ENCODE results near the gene SELENOW.

Gene SELENOW

GRCh38 chr19:47820410-47820809 is 41.9 kb downstream of the SELENOW start:
- in situ Hi-C loops (cut with MboI; ENCODE audit: low sequenced_read_pairs), result no loop called here

GRCh38 chr19:47821460-47822020 is 43.0 kb downstream of the SELENOW start, which contains the start of gene CRX:
Gene CRX (plus strand): TSS chr19:47821937. CDS start chr19:47834444, 12,507 bp downstream.
- in situ Hi-C loops (cut with MboI; ENCODE audit: low sequenced_read_pairs), result no loop called here

- in situ Hi-C loops (cut with MboI; ENCODE audit: low sequenced_read_pairs), result no loop called here
Observed at GRCh38 chr19:47824396-47824795, 45.9 kb downstream of the SELENOW start.

- in situ Hi-C loops (cut with MboI; ENCODE audit: low sequenced_read_pairs), result no loop called here
Observed at GRCh38 chr19:47826800-47827199, 48.3 kb downstream of the SELENOW start.

- in situ Hi-C loops (cut with MboI; ENCODE audit: low sequenced_read_pairs), result no loop called here
Observed at GRCh38 chr19:47832723-47833122, 54.2 kb downstream of the SELENOW start.
